Ammon's horn (tissue), 1 donor: ENCODE data around the gene NAV2.
"Not testable (repeated sequence)": the region's sequence is repeated elsewhere in the genome, so short reads cannot be mapped to it uniquely, and the experiment has no call there.

Source experiments
- DNase-seq: peaks from one replicate; pipeline ENCODE4 v3.0.0-alpha.2; 2016; ENCODE audit warnings: low spot score

Gene NAV2

DNA sequence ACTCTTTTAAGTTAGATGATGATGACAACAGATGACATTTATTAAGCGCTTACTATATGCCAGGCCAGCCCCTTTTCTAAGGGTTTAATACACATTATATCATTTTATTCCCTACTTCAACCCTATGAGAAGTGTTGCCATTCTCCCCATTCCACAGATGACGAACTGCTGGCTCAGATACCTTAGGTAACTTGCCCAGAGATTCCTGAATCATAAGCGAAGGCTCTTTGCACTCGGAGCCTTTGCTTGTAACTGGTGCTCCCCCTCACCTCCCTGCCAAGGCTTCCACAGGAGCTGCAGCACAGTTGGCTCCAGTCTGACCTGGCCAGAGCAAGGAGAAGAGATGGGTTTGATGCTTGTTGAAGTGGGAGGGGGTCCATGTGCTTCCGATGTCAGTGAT, 404.7 kb downstream of the NAV2 start:
- DNase-seq = no peak

GRCh38 chr11:20118209-20118608, 405.6 kb downstream of the NAV2 start:
- DNase-seq = no peak

GRCh38 chr11:20119315-20119714, 406.7 kb downstream of the NAV2 start:
- DNase-seq = no peak

- DNase-seq = no peak
Observed at GRCh38 chr11:20120134-20120925, 407.7 kb downstream of the NAV2 start.

- no peak for DNase-seq
Observed at GRCh38 chr11:20122131-20122530, 409.5 kb downstream of the NAV2 start.

DNA sequence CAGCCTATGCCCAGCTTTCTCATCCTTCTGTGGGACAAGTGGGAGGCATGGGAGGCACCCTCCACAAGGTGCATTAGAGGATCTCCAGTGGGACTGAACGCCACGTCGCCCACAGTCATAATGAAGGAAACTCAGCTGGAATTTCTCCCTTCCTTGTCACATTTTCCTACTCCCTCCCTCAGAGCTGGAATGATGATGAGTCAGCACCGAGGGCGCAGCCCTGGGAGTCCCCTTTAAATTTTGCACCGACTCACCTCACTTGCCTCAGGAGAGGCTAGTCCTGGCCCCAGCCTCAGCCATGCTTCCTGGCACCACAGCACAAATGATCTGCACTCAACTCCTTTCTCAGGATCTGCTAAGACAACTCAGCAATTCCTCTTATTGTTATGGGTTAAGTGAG, 413.3 kb downstream of the NAV2 start:
- no peak for DNase-seq

DNA sequence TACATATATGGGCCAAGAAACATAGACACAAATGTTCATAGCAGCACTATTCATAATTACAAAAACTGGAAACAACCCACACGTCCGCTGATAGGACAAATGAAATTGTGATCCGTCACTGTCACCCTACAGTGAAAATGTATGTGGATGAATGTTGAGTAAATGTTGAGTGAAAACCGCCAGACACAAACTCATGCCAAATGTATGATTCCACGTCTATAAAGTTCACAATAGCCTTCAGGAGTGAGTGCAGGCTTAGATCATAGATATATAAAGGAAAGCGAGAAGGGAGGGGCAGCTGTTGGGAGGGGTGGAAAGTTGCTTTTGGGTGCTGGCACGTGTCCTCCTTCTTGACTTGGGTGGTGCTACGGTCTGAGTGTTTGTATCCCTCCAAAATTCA, 414.1 kb downstream of the NAV2 start:
- no peak for DNase-seq

GRCh38 chr11:20127671-20128527, 415.3 kb downstream of the NAV2 start:
- peak; percentile 89 for DNase-seq

DNA sequence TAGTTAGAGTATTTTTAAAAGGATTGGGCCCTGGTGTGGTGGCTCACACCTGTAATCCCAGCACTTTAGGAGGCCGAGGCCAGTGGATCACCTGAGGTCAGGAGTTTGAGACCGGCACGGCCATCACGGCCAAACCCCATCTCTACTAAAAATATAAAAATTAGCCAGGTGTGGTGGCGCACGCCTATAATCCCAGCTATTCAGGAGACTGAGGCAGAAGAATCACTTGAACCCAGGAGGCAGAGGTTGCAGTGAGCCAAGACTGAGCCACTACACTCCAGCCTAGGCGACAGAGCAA, 415.8 kb downstream of the NAV2 start:
- DNase-seq = not testable (repeated sequence)

DNA sequence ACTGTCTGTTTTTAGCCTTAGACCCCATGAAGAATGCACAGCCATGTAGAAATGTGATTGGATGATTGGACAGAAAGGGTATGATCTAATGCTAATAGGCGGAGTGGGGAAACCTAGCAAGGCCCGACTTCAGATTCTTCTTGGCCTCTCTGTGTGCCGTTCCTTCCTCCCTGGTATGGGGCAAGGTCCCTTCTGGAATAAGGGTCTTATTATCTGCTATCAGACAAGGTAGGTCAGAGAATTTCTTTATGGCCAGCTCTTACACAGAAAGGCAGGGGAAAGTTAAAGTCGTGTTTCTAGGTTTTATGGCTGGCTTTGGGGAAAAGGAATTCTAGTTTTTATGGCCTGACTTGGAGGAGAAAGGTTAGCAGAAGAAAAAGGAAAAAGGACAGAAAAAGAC, 417.0 kb downstream of the NAV2 start:
- DNase-seq = no peak

DNA sequence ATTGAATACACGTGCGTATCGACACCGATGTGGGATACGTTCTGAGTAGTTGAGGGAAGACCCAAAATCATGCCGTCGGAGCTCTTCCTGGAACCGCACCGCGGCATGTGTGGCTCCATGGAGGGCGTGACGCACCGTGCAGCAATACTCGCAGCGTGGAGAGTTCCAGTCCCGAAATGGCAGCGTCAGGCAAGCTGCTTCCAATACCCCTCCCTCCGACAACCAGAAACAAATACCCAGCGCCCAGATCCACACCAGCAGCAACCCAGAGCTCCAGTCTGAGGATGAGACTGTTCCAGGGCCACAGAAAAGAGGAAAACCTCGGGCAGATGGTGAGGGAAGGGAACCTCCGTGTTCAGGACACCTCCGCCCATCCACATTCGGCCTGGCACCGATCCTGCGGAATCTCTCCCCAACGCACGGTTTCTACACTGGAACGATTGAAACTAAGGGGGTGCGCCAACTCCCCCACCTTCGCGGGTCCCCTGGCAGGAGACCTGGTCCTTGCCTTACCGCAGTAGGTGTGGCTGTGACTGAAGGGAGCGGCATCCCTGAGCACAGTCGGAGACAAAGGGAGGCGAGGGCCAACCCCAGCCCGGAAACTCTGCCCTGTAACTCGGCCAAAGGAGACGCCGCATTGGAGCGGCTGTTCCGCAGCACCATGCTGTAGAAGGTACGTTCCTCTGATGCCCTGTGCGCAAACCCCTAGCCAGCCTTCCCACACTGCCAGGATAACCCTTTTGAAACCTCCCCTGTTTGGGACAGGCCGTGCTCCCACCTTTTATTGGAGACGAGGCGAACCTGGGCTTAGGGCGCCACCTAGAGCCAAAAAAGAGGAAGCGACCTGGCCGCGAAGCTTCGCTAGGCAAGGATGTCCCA, 419.4 kb downstream of the NAV2 start:
- peak; percentile 74 for DNase-seq

DNA sequence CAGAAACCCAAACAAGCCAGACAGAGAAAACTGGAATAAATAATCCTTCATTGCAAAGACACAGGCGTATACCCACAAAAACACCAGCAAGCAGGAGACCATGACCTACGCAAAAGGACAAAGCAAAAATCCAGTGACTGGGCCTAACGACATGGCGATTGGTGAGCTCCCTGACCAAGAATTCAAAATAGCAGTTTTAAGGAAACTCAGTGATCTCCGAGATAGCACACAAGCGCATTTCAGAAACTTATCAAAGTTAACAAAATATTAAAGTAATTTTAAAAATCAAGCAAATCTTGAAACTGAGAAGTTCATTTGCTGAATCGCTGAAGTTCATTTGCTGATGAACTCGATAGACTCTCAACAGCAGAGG, 420.0 kb downstream of the NAV2 start:
- no peak for DNase-seq

- DNase-seq = no peak
Observed at GRCh38 chr11:20134991-20135736, 422.5 kb downstream of the NAV2 start.

GRCh38 chr11:20137637-20138036, 425.0 kb downstream of the NAV2 start:
- no peak for DNase-seq

DNA sequence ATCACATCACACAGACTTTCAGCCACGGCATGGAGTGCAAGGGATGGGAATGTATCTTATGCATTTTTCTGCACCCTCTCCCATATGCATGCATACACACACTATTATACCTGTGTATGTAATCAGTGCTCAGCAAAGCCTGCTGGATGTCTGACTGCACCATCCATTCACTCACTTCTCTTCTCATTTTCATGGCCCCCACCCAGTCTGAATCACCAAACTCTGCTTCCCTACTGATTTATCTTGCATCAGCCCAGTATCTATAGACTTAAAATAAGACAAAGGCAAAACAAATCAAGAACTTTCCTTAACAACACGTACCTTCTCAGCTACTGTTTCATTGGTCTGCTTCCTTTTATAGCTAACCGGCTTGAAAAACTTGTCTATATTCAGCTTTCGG, 426.1 kb downstream of the NAV2 start:
- DNase-seq = no peak

DNA sequence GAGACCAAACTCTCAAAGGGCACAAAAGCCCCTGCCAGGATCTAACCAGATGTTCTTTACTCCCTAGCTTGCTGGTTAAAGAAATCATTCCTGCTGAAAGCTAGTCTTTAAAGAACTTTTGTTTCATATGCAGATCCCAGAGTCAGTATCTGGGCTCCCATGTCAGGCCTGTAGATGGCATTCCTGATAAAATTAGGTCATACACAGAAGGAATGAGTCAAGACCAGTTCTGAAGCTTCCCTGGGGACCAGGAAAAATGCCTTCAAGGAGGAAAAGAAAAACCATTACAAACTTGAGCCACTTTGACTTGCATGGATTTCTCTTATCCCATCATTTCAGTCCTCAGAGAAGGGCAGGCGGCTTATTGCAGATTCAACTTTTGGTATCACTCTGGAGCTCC, 441.7 kb downstream of the NAV2 start:
- DNase-seq = no peak

DNA sequence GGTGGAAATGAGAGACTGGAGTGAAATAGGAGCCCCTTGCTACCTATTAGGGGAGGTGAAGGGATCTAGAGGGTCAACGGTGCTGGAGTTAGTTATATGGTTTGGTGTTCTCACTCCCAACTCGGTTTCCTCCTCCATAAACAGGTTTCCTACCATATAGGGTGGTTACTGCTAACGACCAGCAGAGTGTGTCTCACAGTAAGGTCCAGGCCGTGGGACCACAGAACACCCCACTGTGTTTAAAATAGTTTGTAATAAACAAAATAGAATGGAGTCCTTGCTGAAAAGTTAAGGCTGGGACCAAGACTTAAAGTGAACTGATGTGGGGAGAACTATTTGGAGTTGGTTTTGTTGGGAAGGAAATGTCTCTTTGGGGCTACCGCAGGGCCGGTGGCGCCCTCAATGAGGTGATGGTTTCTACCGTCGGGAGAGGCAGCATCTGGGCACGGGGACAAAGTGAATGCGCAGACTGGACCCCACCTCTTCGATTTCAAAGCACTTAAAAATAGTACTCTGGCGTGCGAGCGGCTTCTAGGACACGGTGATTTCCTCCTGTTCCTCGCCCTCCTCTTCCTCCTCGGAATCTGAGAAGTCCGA, 443.1 kb downstream of the NAV2 start:
- no peak for DNase-seq

DNA sequence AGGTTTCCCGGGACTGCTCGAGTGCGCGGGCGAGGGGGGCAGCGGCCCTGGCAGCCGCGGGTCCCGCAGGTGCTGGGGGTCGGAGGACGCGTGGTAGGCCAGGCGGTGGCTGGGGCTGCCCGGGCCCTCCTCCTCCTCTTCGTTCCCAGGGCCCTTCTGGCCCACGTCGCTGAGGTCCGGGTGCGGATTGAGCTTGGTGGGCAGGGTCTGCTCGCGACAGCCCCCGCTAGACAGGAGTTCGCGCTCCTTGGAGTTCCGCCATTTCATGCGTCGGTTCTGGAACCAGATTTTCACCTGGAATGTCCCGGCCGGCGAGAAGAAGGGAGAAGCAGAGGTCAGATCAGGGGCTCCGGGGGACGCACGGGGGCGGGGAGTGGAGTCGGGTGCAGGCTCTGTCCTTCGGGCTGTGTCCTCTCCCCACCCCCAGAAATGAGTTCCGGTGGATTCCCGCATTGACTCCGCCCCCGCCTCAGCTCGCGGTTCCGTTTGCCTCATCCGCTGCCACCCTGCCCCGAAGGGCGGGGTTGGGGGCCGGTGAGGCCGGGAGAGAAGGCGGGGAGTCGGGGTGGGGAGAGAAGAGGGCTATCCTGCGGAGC, 443.7 kb downstream of the NAV2 start:
- no peak for DNase-seq

GRCh38 chr11:20156876-20157613, 444.4 kb downstream of the NAV2 start:
- no peak for DNase-seq

- no peak for DNase-seq
Observed at GRCh38 chr11:20157728-20158127, 445.1 kb downstream of the NAV2 start.
